ENCODE results near the gene TFF2. TPM values are rescaled to one million over a fixed set of nuclear protein-coding genes. Genes with fewer than 3 reads are reported as not detected.

The TFF2 gene
- total and polyA plus RNA-seq, 2 donors from 2014 or later = not detected

- FAIRE-seq = no peak
- Histone ChIP-seq H3K4me1 (ENCODE audit: control insufficient read depth in 2 of 3, insufficient read depth in 2 of 3, low read depth in 1 of 3, low read length in 3 of 3) (peaks cover 0 to 9% (median 0%) of the 10 kb centered on the region in 3 donors), H3K4me3 (ENCODE audit: low read length in 3 of 3) (no peak overlapping the region), H3K9me3 (ENCODE audit: control insufficient read depth in 2 of 3, insufficient read depth in 1 of 3, low read length in 3 of 3) (no peaks in the 10 kb centered on the region), H3K27ac (ENCODE audit: low read depth in 2 of 2, low read length in 2 of 2) (no peak overlapping the region), H3K27me3 (ENCODE audit: control insufficient read depth, insufficient read depth, low read length) (no peaks in the 10 kb centered on the region), H3K9ac (ENCODE audit: low read length in 3 of 3) (no peak overlapping the region), H3K36me3 (ENCODE audit: control insufficient read depth in 2 of 3, insufficient read depth in 3 of 3, low read length in 3 of 3) (no peaks in the 10 kb centered on the region)
- TF ChIP-seq CTCF (IDR thresholded peaks at IDR 0.05; ENCODE audit: borderline replicate concordance, extremely low read depth, insufficient read depth) = no peak
- intact Hi-C loops (cut with DNase I) = no loop called here
- DNase-seq = no peak
These were observed 8.8 kb downstream of the TFF2 start for GRCh38 chr21:42341776-42342542.

GRCh38 chr21:42340187-42341050 is 10.4 kb downstream of the TFF2 start:
- peaks cover 0 to 9% (median 0%) of the 10 kb centered on the region in 3 donors for H3K4me1 ChIP-seq (ENCODE audit: control insufficient read depth in 2 of 3, insufficient read depth in 2 of 3, low read depth in 1 of 3, low read length in 3 of 3)
- no peak overlapping the region for H3K4me3 ChIP-seq (ENCODE audit: low read length in 3 of 3)
- no peak overlapping the region for H3K9ac ChIP-seq (ENCODE audit: low read length in 3 of 3)
- H3K36me3 ChIP-seq (ENCODE audit: control insufficient read depth in 2 of 3, insufficient read depth in 3 of 3, low read length in 3 of 3) = no peaks in the 10 kb centered on the region
- intact Hi-C loops (cut with DNase I) = no loop called here
- no peaks in the 10 kb centered on the region for H3K27me3 ChIP-seq (ENCODE audit: control insufficient read depth, insufficient read depth, low read length)
- TF ChIP-seq CTCF (IDR thresholded peaks at IDR 0.05; ENCODE audit: borderline replicate concordance, extremely low read depth, insufficient read depth) = no peak
- DNase-seq = peak in 4 of 5 donors; percentile 42 to 52 (median 48)
- no peak overlapping the region for H3K27ac ChIP-seq (ENCODE audit: low read depth in 2 of 2, low read length in 2 of 2)
- FAIRE-seq = no peak
- no peaks in the 10 kb centered on the region for H3K9me3 ChIP-seq (ENCODE audit: control insufficient read depth in 2 of 3, insufficient read depth in 1 of 3, low read length in 3 of 3)

- Histone ChIP-seq H3K27ac (ENCODE audit: low read depth in 2 of 2, low read length in 2 of 2) (no peak overlapping the region), H3K4me3 (ENCODE audit: low read length in 3 of 3) (no peak overlapping the region), H3K36me3 (ENCODE audit: control insufficient read depth in 2 of 3, insufficient read depth in 3 of 3, low read length in 3 of 3) (no peaks in the 10 kb centered on the region), H3K9ac (ENCODE audit: low read length in 3 of 3) (peak overlapping the region in 1 of 3 donors; percentile 12), H3K27me3 (ENCODE audit: control insufficient read depth, insufficient read depth, low read length) (no peaks in the 10 kb centered on the region), H3K9me3 (ENCODE audit: control insufficient read depth in 2 of 3, insufficient read depth in 1 of 3, low read length in 3 of 3) (no peaks in the 10 kb centered on the region), H3K4me1 (ENCODE audit: control insufficient read depth in 2 of 3, insufficient read depth in 2 of 3, low read depth in 1 of 3, low read length in 3 of 3) (peaks cover 0 to 9% (median 0%) of the 10 kb centered on the region in 3 donors)
- DNase-seq = peak in 1 of 5 donors; percentile 24
- TF ChIP-seq CTCF (IDR thresholded peaks at IDR 0.05; ENCODE audit: borderline replicate concordance, extremely low read depth, insufficient read depth) = no peak
- no peak for FAIRE-seq
- intact Hi-C loops (cut with DNase I) = loop anchor here (10.0 kb wide), 1 partner anchor 106 kb away; no protein-coding TSS in a partner anchor
These were observed 11.8 kb downstream of the TFF2 start for GRCh38 chr21:42338729-42339715.

All from kidney (tissue), 14 donors.